ENCODE data around the gene MED27.
"Not testable (repeated sequence)": the region's sequence is repeated elsewhere in the genome, so short reads cannot be mapped to it uniquely, and the experiment has no call there.

The MED27 gene

DNA sequence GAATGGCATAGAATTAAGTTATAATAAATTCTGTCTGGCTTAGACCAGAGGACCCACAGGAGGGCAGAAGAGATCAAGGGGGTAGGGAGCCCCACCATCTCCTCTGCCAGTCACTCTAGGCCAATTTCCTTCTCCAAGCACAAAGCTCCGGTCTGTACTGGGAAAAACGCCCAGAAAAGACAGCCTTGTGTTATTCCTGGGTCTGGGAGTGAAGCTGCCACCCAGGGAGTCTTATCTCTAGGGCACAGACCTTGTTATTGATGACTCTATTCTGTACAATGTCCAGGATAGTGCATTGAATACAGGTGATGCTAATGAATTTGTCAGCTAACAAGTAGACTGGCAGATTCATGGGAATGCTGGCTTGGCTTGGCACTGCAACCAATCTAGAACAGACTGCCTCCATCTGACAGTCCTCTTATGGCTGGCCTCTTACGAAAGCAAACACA, 60.7 kb downstream of the MED27 start:
- DNase-seq (ENCODE audit: low read depth in 2 of 2) = no peak

DNA sequence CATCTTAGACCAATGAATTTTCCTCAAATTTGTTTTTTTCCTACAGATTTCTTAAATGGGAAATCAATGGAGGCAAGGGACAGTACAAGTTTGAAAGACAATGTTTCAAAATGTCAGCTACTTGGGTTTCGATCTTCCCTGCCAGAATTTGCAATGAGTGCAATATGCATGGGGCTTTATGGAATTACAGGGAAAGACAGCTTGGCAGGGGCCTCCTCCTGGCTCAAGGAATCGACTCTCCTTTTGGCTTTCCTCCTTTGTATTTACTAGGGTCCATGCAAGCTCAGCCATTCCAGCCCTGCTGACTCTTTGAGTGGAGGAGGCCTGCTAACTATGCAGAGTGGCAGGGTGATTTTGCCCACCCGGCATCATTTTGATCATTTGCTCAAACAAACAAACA, 63.2 kb downstream of the MED27 start:
- DNase-seq (ENCODE audit: low read depth in 2 of 2) = no peak

- DNase-seq (ENCODE audit: low read depth in 2 of 2) = no peak
Observed at GRCh38 chr9:132015866-132016265, 63.8 kb downstream of the MED27 start.

- no peak for DNase-seq (ENCODE audit: low read depth in 2 of 2)
Observed at GRCh38 chr9:132014218-132014805, 65.4 kb downstream of the MED27 start.

DNA sequence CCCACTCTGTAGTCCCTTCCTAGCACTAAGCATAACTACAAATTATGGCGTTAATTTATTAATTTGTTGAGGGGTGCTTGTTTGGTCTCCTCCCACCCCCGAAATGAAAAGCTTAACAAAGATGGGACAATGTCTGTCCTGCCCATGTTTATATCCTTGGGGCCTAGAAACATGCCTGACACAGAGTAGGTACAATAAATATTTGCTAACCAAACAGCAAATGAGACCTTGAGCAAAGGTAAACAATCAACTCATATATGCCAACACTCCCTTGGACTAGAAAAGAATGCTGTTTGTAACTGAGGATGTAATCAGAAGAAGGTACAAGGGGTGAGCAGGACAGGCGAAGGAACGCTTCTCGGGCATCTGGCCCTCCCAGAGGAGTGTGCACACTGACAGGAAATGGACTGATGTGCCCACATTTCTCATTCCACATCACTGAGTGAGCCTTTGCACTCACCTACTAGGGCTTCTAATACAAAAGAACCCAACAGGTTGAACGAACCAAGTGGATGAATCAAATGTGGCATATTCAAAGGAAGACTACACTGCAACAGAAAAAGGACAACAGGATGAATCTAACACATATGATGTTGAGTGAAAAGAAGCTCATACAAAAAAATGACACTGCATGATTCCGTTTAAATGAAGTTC, 66.8 kb downstream of the MED27 start:
- no peak for DNase-seq (ENCODE audit: low read depth in 2 of 2)

GRCh38 chr9:132011896-132012295, 67.8 kb downstream of the MED27 start:
- no peak for DNase-seq (ENCODE audit: low read depth in 2 of 2)

DNA sequence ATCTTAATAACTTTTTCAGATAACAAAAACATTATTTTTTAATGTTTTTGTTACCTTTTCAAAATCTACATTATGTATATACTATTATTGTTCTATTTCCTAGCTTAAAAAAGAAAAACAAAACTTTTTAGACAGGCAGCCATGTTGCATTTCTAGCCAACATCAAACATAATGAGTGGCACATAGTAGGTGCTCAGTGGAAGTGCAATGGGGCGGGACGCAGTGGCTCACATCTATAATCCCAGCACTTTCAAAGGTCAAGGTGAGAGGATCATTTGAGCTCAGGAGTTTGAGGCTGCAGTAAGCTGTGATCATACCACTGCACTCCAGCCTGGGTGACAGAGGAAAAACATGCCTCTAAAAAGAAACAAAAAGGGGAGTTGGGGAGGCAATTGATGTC, 68.4 kb downstream of the MED27 start:
- DNase-seq (ENCODE audit: low read depth in 2 of 2) = no peak

DNA sequence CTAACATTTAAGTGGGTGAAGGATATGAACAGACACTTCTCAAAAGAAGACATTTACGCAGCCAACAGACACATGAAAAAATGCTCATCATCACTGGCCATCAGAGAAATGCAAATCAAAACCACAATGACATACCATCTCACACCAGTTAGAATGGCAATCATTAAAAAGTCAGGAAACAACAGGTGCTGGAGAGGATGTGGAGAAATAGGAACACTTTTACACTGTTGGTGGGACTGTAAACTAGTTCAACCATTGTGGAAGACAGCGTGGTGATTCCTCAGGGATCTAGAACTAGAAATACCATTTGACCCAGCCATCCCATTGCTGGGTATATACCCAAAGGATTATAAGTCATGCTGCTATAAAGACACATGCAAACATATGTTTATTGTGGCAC, 69.5 kb downstream of the MED27 start:
- not testable (repeated sequence) for DNase-seq (ENCODE audit: low read depth in 2 of 2)

DNA sequence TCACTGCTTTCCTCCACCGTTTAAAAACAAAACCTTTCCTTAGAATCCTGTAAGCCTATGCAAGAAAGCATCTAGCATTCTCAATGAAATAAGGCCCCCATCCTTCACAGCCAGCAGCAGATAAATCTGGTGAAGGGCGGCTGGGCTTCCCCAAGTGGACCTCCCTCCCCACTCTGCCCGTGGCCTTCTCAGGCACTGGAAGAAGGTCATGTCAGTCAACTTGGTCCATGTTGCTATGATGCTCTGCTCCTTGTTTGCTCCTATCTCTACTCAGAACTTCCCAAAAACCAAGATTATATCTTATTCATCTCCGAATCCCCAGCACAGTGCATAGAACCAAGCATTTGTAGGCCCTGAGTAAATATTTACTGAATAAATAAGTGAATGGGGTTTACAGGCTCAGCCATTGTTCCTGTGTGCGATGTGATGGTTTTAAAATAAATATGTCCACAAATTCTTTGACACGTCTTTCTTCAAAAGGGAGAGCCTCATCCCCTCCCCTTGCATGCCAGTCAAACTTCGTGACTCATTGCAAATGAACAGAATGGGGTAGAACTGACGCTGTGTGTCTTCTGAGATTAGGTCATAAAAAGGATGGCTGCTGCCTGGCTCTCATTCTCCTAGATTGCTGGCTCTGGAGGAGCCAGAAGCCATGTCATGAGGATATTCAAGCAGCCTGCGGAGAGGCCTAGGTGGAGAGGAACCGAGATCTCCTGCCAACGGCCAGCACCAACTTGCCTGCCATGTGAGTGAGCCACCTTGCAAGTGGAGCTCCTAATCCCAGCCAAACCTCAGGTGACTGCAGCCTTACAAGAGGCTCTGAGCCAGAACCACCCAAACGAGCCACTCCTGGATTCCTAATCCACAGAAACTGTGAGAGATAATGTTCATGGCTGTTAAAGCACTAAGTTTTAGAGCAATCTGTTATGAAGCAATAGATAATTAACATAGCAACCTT, 70.5 kb downstream of the MED27 start:
- DNase-seq (ENCODE audit: low read depth in 2 of 2) = no peak

DNA sequence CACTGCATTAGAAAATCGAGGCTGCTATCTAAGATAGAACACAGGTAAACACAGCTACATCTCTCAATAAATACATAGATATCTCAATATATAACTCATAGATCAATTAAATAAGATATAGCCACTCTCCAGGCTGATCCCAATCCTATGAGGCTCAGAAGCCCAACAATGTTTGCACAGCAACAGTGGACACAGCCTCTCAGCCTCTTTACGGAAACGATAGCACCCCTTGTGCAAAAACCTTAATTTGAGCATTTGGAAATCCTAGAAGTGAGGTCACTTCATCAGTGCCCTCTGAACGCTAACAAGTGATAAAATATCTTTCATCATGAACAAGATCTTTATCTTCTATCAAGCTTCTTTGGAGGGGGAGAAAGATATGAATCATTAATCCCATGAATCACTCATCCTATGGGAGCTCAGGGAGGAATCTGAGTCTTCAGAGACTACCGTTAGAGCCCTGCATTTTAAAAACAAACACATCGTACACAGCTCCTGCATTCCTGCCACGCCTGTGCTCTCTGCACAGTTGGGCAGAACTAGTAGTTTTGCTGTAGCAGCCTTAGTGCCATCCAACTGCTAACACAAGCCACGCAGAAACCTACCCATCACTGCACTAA, 71.4 kb downstream of the MED27 start:
- no peak for DNase-seq (ENCODE audit: low read depth in 2 of 2)

DNA sequence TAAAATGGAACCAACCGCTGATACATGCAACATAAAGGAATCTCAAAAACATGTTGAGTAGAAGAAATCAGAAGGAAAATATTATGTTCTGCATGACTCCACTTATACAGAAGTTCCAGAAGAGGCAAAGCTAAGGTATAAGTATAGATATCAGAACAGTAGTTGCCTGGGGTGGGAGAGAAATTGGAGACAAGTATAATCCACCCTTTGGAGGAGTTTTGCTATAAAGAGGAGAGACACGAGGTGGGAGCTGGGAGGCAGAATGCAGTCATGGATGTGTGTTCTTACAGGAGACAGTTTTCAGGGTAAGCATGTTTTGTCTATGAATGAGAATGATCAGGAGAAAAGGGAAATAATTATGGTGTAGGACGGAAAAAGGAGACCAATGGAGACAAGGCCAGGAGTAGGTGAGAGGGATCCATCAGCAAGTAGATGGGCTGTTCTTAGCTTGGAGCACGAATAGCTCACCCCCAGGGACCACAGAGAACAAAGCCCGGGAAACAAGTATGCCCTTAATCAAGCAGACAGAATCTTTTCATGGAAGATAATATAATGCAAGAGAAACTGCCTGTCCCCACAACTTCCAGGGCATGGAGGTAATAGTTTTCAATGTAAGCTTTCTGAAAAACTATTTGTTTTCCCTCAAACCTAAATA, 72.2 kb downstream of the MED27 start:
- no peak for DNase-seq (ENCODE audit: low read depth in 2 of 2)

- peak; percentile 12 to 28 for DNase-seq (ENCODE audit: low read depth in 2 of 2)
Observed at GRCh38 chr9:132006677-132007370, 72.8 kb downstream of the MED27 start.

DNA sequence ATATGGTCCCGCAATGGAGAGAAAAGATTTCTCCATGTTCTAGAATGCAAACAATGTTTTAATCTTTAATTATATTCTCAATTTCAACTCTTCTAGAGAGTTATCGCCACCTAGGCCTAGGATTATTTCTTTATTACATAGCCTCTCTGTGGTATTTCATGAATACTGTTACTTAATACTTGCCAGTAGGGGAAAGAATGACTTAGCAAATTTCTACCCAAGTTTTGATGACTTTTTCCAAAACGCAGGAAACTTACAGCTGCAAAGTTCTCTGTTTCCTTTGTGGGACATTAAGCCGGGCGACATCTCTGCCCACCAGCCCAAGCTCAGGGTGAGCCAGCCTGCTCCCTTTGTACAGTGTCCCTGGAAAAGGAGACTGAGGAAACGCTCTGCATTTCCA, 73.8 kb downstream of the MED27 start:
- no peak for DNase-seq (ENCODE audit: low read depth in 2 of 2)

GRCh38 chr9:132004323-132004722, 75.3 kb downstream of the MED27 start:
- no peak for DNase-seq (ENCODE audit: low read depth in 2 of 2)

- no peak for DNase-seq (ENCODE audit: low read depth in 2 of 2)
Observed at GRCh38 chr9:132003896-132004295, 75.8 kb downstream of the MED27 start.

GRCh38 chr9:132003319-132003704, 76.4 kb downstream of the MED27 start:
- no peak for DNase-seq (ENCODE audit: low read depth in 2 of 2)

GRCh38 chr9:132002643-132003318, 76.9 kb downstream of the MED27 start:
- DNase-seq (ENCODE audit: low read depth in 2 of 2) = no peak

DNA sequence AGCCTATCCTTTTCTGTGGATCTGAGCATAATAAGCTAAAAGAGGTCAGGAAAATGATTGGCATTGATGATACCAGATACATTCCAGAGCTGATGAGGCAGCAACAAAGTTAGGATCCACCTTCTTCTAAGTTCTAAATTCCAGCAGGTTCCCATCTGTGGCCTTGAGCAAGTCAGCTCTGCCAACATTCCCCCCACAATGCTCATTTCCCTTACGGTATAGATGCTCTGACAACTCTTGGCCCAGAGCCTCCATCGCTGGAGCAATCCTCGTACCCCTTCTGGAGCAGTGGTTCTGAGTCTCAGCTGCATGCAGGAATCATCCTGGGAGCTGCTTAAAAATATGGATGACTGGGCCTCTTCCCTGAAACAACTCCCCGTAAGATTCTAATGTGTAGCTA, 78.1 kb downstream of the MED27 start:
- DNase-seq (ENCODE audit: low read depth in 2 of 2) = no peak

DNA sequence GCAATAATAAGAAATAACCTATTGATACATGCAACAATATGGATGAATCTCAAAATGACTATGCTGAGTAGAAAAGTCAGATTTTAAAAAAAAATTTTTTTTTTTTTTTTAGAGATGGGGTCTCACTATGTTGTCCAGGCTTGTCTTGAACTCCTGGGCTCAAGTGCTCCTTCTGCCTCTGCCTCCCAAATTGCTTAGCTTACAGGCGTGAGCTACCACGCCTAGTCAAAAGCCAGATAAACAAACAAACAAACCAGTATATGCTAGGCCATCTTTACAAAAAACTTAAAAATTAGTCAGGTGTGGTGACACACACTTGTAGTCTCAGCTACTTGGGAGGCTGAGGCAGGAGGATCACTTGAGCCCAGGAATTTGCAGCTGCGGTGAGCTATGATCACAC, 79.0 kb downstream of the MED27 start:
- DNase-seq (ENCODE audit: low read depth in 2 of 2) = no peak

DNA sequence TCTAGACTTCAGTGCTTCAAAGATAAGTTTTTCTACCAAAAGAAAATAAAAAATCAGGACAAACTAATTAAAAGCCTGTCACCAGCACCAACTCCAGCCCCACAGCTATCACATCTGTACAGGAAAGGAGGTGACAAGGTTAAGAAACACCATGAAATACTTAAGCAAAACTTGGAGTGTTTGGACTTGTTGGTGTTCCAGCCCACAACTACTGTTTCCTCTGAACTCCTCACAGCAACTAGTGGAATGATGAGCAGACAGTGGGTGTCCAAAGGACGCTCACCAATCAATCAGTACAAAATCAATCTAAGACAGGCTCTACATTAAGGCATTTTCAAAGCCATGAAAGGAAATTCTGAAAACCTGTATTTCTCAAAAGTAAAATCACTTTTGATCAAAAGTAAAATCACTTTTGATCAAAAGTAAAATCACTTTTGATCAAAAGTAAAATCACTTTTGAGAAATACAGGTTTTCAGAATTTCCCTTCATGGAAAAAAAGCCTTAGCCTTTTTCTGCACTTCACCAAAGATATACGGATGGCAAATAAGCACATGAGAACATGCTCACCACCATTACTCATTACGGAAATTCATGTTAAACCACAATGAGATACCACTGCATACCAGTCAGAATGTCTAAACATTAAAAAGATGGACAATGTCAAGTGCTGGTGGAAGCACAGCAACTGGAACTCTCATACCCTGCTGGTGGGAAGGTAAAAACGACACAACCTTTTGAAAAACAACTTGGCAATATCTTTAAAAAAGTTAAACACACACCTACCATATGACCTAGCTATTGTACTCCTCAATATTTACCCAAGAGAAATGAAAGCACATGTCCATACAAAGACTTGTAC, 79.7 kb downstream of the MED27 start:
- no peak for DNase-seq (ENCODE audit: low read depth in 2 of 2)
